NCI-H146 treated with DMSO at 0.1 percent for 48 hours (cell line): Measurements from ENCODE around the gene STRADA.
A peak's percentile ranks its signal among the peaks of the same experiment; 100 is the strongest.

Source experiments
- DNase-seq: peaks from one replicate; lab custom pipeline; 2025; ENCODE audit not compliant: unreplicated experiment; lab: John Stamatoyannopoulos, UW

STRADA gene

GRCh38 chr17:63741408-63742173 lies at the start of gene STRADA:
Gene STRADA, minus strand, starts transcription at chr17:63741799. Its CDS starts 13,430 bp downstream, at chr17:63728369.
- peak; percentile 96 for DNase-seq

- no peak for DNase-seq
These were observed 48.5 kb upstream of the STRADA start for GRCh38 chr17:63790057-63790456.

GRCh38 chr17:63786971-63787711 lies 45.5 kb upstream of the STRADA start:
- no peak for DNase-seq

- DNase-seq = no peak
These were observed 44.5 kb upstream of the STRADA start for GRCh38 chr17:63786117-63786516.

GRCh38 chr17:63785556-63785955 lies 44.0 kb upstream of the STRADA start:
- DNase-seq = no peak

- no peak for DNase-seq
These were observed 41.9 kb upstream of the STRADA start for GRCh38 chr17:63783522-63783921.

- DNase-seq = no peak
These were observed 39.3 kb upstream of the STRADA start for GRCh38 chr17:63780928-63781327.

- DNase-seq = no peak
These were observed 38.9 kb upstream of the STRADA start for GRCh38 chr17:63780507-63780906.

- DNase-seq = no peak
These were observed 33.8 kb upstream of the STRADA start for GRCh38 chr17:63775420-63775819.

GRCh38 chr17:63774969-63775265 lies 33.3 kb upstream of the STRADA start:
- no peak for DNase-seq

- peak; percentile 28 for DNase-seq
These were observed 32.8 kb upstream of the STRADA start, which contains the start of gene DDX42 for GRCh38 chr17:63774141-63774968. Gene DDX42, plus strand, starts transcription at chr17:63774170. Its CDS starts 12,880 bp downstream, at chr17:63787050.

GRCh38 chr17:63773272-63774140 lies 31.9 kb upstream of the STRADA start, which contains the start of gene CCDC47:
Gene CCDC47, minus strand, starts transcription at chr17:63773597. Its CDS starts 7,422 bp downstream, at chr17:63766175.
- peak; percentile 95 for DNase-seq

- DNase-seq = peak; percentile 45
These were observed 31.2 kb upstream of the STRADA start for GRCh38 chr17:63772801-63773271.

- no peak for DNase-seq
These were observed 26.8 kb upstream of the STRADA start for GRCh38 chr17:63768433-63768832.

GRCh38 chr17:63766754-63767153 lies 25.2 kb upstream of the STRADA start:
- no peak for DNase-seq

- no peak for DNase-seq
These were observed 23.1 kb upstream of the STRADA start for GRCh38 chr17:63764716-63765115.

GRCh38 chr17:63762161-63763078 lies 20.8 kb upstream of the STRADA start:
- DNase-seq = no peak

- no peak for DNase-seq
These were observed 19.4 kb upstream of the STRADA start for GRCh38 chr17:63760771-63761539.
